HFFc6 (cell line): ENCODE data around the gene ZNF181. TPM values are rescaled to one million over a fixed set of nuclear protein-coding genes. Genes with fewer than 3 reads are reported as not detected.
A peak's percentile ranks its signal among the peaks of the same experiment; 100 is the strongest.

Experiments
- DNase-seq: peaks from one replicate; pipeline ENCODE4 v3.0.0-alpha.2; 2018
- H3K27ac Mint-ChIP-seq: 2 replicates; pipeline ENCODE4 v1.8.0; 2020; ENCODE audit warnings: mild to moderate bottlenecking, mixed read lengths
- H3K27me3 Mint-ChIP-seq: 2 replicates; pipeline ENCODE4 v1.8.0; 2021; ENCODE audit warnings: mild to moderate bottlenecking, moderate library complexity, mixed read lengths; ENCODE audit not compliant: insufficient read depth
- H3K36me3 Mint-ChIP-seq: 2 replicates; pipeline ENCODE4 v1.8.0; 2021; ENCODE audit warnings: low read depth, mixed read lengths
- H3K4me1 Mint-ChIP-seq: 2 replicates; pipeline ENCODE4 v1.8.0; 2020; ENCODE audit warnings: low read depth, mixed read lengths
- H3K4me3 Mint-ChIP-seq: 2 replicates; pipeline ENCODE4 v1.8.0; 2020; ENCODE audit warnings: mild to moderate bottlenecking, moderate library complexity, mixed read lengths
- H3K9me3 Mint-ChIP-seq: 2 replicates; pipeline ENCODE4 v1.8.0; 2020; ENCODE audit warnings: mild to moderate bottlenecking, mixed read lengths
- CTCF ChIP-seq: fragments of 200-600 bp; sonication (generic); IDR thresholded peaks from 2 replicates; pipeline ENCODE4 v1.5.0; 2021; ENCODE audit warnings: antibody characterized with exemption, mild to moderate bottlenecking
- total RNA-seq, 6 experiments: library from RNA; stranded (reverse); fragmentation: NEBNext Ultra II Directional; extraction: Animal tissue kit (Norgen Biotek cat#: 25700); gene quantifications; 2 replicates in 1 of 6; 3 replicates in 5 of 6; pipeline ENCODE4 v1.2.3, GENCODE V29; 2021

The ZNF181 gene
- total RNA-seq, 6 experiments from 2014 or later, result 3.7 to 5.6 (median 4.4) TPM

- Mint-ChIP-seq H3K4me3 (no peak overlapping the region), H3K27ac (no peak overlapping the region), H3K9me3 (peaks cover under 1% of the 10 kb centered on the region; the same call in 1 of the 2 replicates), H3K4me1 (peaks cover 7% of the 10 kb centered on the region), H3K27me3 (peaks cover 6% of the 10 kb centered on the region), H3K36me3 (no peaks in the 10 kb centered on the region)
- DNase-seq, result no peak
- no peak for TF ChIP-seq CTCF
Measured at GRCh38 chr19:34692549-34692948, 41.5 kb upstream of the ZNF181 start.

- H3K4me3 Mint-ChIP-seq, result no peak overlapping the region
- peaks cover 9% of the 10 kb centered on the region for H3K9me3 Mint-ChIP-seq
- H3K27me3 Mint-ChIP-seq, result peaks cover 10% of the 10 kb centered on the region
- DNase-seq, result no peak
- no peak overlapping the region for H3K27ac Mint-ChIP-seq
- TF ChIP-seq CTCF, result no peak
- no peaks in the 10 kb centered on the region; the same call in 1 of the 2 replicates for H3K4me1 Mint-ChIP-seq
- no peaks in the 10 kb centered on the region for H3K36me3 Mint-ChIP-seq
Measured at GRCh38 chr19:34707661-34708060, 26.4 kb upstream of the ZNF181 start.

- Mint-ChIP-seq H3K27ac (no peak overlapping the region), H3K9me3 (peaks cover 6% of the 10 kb centered on the region), H3K4me3 (no peak overlapping the region), H3K36me3 (no peaks in the 10 kb centered on the region), H3K27me3 (peaks cover 9% of the 10 kb centered on the region), H3K4me1 (no peaks in the 10 kb centered on the region; the same call in 1 of the 2 replicates)
- DNase-seq, result no peak
- TF ChIP-seq CTCF, result no peak
Measured at GRCh38 chr19:34711890-34712289, 22.2 kb upstream of the ZNF181 start.

GRCh38 chr19:34712395-34713261 lies 21.4 kb upstream of the ZNF181 start:
- peaks cover 5% of the 10 kb centered on the region for H3K9me3 Mint-ChIP-seq
- H3K4me1 Mint-ChIP-seq, result no peaks in the 10 kb centered on the region; the same call in 1 of the 2 replicates
- no peak overlapping the region for H3K27ac Mint-ChIP-seq
- H3K4me3 Mint-ChIP-seq, result no peak overlapping the region
- TF ChIP-seq CTCF, result peak; percentile 96
- H3K27me3 Mint-ChIP-seq, result peaks cover 11% of the 10 kb centered on the region
- no peaks in the 10 kb centered on the region for H3K36me3 Mint-ChIP-seq
- peak; percentile 71 for DNase-seq

GRCh38 chr19:34713262-34713637 lies 20.8 kb upstream of the ZNF181 start:
- H3K4me3 Mint-ChIP-seq, result no peak overlapping the region
- H3K36me3 Mint-ChIP-seq, result no peaks in the 10 kb centered on the region
- H3K4me1 Mint-ChIP-seq, result no peaks in the 10 kb centered on the region; the same call in 1 of the 2 replicates
- H3K27me3 Mint-ChIP-seq, result peaks cover 11% of the 10 kb centered on the region
- no peak for DNase-seq
- no peak overlapping the region for H3K27ac Mint-ChIP-seq
- TF ChIP-seq CTCF, result no peak
- peaks cover 5% of the 10 kb centered on the region for H3K9me3 Mint-ChIP-seq
